Stimulated activated naive CD4-positive, alpha-beta T cell (primary cell): ENCODE data around the gene RPL22.

Experiments
- DNase-seq, 6 experiments: peaks; one replicate each; lab custom pipeline; 2025; lab: John Stamatoyannopoulos, UW

The RPL22 gene

GRCh38 chr1:6199298-6200187 is at the start of gene RPL22:
Gene RPL22 (minus strand): TSS chr1:6199595. CDS start chr1:6199573, 22 bp downstream.
- DNase-seq = peak; percentile 86 to 97 (median 94)

GRCh38 chr1:6248161-6248776 is 48.9 kb upstream of the RPL22 start:
- DNase-seq = no peak

- DNase-seq = no peak
Observed at GRCh38 chr1:6247651-6248050, 48.3 kb upstream of the RPL22 start.

GRCh38 chr1:6246497-6247467 is 47.4 kb upstream of the RPL22 start:
- DNase-seq = peak; percentile 22 to 83 (median 71)

- DNase-seq = peak in 4 of 6 experiments; percentile 11 to 29 (median 16)
Observed at GRCh38 chr1:6245869-6246496, 46.6 kb upstream of the RPL22 start.

GRCh38 chr1:6245086-6245868 is 45.9 kb upstream of the RPL22 start:
- peak; percentile 27 to 78 (median 70) for DNase-seq

GRCh38 chr1:6244401-6245049 is 45.1 kb upstream of the RPL22 start:
- no peak for DNase-seq

GRCh38 chr1:6243993-6244392 is 44.6 kb upstream of the RPL22 start, which contains the start of gene HES3:
Gene HES3 (plus strand): TSS chr1:6244179. CDS start chr1:6244366, 187 bp downstream.
- DNase-seq = no peak

- no peak for DNase-seq
Observed at GRCh38 chr1:6243053-6243834, 43.8 kb upstream of the RPL22 start.

GRCh38 chr1:6241887-6242740 is 42.7 kb upstream of the RPL22 start:
- no peak for DNase-seq

GRCh38 chr1:6241107-6241886 is 41.9 kb upstream of the RPL22 start:
- DNase-seq = no peak

- DNase-seq = no peak
Observed at GRCh38 chr1:6239950-6240768, 40.8 kb upstream of the RPL22 start.

- DNase-seq = no peak
Observed at GRCh38 chr1:6239213-6239752, 39.9 kb upstream of the RPL22 start.

- DNase-seq = no peak
Observed at GRCh38 chr1:6237093-6237492, 37.7 kb upstream of the RPL22 start.

GRCh38 chr1:6235296-6235677 is 35.9 kb upstream of the RPL22 start:
- no peak for DNase-seq

GRCh38 chr1:6234502-6235295 is 35.3 kb upstream of the RPL22 start:
- no peak for DNase-seq
